Anterior cingulate cortex (tissue), 58 donors: ENCODE results near the gene CLDN6.
"Not testable (repeated sequence)": the region's sequence is repeated elsewhere in the genome, so short reads cannot be mapped to it uniquely, and the experiment has no call there.

Experiments
- DNase-seq, 58 donors: peaks; one replicate each; lab custom pipeline; 2025; lab: John Stamatoyannopoulos, UW

The CLDN6 gene, protein sequence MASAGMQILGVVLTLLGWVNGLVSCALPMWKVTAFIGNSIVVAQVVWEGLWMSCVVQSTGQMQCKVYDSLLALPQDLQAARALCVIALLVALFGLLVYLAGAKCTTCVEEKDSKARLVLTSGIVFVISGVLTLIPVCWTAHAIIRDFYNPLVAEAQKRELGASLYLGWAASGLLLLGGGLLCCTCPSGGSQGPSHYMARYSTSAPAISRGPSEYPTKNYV

DNA sequence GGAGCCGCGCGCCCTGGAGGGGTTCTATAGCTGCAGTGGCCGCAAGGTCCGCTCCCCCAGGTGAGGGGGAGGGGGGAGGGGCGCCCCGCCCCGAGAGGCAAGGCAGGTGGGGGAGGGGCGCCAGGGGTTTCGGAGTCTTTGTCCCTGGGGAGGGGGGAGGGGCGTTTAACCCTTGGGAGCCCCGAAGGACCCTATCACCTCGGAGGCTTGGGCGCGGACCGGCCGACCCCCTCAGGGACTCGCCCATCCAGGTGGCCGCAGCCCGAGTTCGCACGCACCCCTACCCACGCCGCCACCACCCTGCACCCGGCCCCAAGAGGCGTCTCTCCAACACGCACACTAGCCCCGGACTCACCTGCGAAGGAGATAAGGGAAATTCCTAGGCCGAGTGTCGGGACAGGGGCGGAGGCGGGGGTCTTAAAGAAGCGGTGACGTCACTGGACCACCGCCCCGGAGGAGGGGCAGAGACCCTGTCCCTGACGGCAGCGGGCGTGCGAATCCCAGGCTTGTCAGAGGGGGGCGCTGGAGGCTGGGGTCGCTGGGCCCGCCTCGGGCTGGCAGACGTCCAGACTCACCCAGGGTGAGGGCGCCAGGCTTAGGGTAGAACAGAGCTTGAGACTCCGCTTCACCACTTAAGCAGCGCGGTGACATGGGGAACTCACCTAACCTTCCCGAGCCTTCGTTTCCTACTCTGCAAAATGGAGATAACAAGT is at the start of gene CLDN6:
TSS of gene CLDN6 (minus strand) at position 390 of the 713 bp plus-strand sequence. CDS start 2,162 bp downstream, outside the sequence.
- peak in 1 of 58 donors; percentile 16 for DNase-seq

DNA sequence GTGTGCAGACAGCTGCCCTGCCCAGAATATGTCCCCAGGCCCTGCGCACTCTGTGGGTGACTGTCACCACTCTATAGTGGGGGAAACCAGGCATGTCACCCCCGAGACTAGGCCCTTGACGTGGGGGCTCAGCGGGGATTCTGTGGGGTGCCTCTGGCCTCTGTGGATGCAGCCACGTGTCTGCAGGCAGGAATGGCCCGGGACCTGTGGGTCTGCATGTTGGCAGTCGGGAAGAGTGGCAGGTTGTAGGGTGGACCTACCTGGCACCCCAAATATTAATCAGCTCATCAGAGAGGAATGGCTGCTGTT is 48.4 kb upstream of the CLDN6 start:
- DNase-seq, result no peak

DNA sequence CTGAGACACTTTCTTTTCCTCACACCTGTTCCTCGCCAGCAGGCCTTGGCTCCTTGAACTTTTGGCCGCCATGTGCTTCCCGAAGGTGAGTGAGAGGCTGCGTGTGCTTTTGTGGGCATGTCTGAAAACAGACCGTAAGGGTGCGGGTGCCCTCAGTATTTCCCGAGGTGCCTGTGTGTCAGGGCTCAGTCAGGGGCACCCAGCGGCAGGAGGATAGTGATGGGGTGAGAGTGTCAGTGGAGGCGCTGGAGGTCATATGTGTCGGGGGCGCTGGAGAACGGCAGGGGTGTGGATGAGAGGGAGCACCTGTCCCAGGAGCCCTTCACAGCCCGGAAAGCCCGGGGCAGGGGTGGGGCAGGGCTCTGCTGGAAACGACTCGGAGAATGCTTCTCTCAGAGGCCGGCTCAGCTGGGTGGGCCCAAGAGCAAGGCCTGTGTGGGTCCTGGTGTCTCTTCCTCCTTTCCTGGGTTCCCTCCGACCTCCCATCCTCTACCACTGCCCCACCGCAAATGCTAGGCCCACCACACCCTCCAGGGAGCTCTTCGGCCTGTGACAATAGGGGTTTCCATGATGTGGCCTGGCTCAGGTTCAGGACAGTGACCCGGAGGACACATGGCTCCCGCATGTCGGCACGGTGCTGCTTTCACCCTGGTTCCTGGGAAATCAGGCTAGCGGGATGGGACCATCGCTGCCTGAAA is 47.9 kb upstream of the CLDN6 start:
- no peak for DNase-seq

DNA sequence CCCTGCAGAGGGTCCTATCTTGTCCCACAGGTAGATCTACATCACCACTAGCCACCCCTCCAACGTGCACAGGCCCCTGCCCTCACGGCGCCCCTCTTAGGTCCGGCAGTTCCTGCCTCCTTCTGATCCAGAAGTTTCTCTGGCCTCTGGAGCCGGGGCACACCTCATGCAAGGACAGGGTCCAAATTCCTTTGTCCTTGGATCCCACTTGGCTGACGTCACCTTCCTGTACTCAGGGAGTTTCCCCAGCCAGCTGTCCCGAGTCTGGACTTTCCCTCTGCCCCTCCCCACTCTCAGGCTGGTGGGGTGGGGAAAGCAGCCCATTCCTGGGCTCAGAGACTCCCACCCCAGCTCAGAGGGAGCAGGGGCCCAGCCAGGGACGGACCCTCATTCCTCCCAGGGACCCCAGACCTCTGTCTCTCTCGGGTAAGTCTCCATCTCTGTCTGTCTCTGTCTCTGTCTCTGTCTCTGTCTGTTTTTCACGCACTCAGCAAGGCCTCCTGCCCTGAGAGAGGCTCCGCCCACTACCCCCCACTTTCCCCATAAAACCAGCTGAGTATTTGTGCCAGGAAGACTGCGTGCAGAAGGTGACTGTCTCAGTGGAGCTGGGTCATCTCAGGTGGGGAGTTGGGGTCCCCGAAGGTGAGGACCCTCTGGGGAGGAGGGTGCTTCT is 47.2 kb upstream of the CLDN6 start, which contains the start of gene IL32:
TSS of gene IL32 (plus strand) at position 572 of the 673 bp plus-strand sequence. CDS start 172 bp downstream, outside the sequence.
- DNase-seq, result no peak

DNA sequence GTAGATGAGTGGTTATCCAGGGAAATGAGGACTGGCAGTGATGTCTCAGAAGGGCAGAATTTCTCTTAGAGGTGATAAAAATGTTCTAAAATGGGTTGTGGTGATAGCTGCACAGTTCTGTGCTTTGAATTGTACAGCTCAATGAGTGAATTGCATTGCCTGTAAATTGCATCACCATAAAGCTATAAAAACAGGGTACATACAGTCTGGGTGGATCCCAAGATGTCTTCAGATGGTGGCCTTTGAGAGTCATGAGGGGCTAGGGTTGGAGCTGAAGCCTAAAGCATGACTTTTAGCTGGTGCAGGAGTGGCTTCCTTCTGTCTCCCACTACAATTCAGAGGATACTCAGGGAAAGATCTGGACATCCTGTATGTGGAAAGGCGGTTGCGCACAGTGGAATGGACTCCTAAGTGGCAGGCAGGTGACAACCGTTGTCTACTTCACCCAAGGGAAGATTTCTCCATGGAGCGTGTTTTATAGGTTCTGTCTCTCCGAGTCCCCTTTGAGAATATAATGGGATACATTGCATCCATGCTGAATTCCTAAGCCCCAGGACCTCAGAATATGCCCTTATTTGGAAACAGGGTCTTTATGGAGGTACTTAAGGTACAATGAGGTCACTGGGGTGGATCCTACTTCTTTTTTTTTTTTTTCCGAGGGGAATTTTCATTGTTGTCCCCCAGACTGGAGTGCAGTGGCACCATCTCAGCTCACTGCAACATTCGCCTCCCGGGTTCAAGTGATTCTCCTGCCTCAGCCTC is 45.8 kb upstream of the CLDN6 start:
- DNase-seq, result no peak

DNA sequence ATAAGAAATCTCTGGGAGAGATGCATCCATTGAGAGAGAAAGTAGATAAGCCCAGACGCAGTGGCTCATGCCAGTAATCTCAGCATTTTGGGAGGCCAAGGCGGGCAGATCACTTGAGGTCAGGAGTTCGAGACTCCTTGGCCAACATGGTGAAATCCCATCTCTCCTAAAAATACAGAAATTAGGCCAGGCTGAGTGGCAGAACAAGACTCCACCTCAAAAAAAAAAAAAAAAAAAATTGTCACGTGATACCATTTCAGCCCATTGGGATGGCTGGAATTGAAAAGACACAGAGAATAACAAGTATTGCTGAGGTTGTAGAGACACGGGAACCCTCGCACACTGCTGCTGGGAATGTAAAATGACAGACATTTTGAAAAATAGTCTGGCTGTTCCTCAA is 44.6 kb upstream of the CLDN6 start:
- no peak for DNase-seq

DNA sequence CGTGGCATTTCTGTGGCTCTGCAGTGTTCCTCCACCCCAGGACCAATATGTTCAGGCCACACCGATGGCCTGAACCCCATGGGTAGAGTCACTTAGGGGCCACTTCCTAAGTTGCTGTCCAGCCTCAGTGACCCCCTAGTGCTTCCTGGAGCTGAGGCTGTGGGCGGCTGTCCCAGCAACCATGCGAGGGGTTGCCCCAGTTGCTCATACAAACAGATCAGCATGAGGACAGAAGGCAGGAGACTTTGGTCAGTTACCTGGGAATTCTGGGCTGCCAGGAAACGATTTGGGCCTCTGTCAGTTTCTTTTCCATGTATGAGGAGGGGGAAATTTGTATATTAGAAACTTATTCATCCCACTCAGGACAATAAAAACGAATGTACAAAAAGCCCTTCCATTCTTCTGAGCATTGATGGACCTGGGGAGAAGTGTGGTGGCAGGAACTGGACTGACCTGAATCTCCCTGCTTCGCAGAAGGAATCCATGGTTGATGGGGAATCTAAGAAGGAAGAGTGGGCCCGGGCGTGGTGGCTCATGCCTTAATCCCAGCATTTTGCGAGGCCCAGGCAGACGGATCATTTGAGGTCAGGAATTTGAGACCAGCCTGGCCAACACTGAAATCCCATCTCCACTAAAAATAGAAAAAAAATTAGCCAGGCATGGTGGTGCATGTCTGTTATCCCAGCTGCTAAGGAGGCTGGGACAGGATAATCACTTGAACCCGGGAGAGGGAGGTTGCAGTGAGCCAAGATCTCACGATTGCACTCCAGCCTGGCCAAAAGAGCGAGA is 42.5 kb upstream of the CLDN6 start:
- DNase-seq, result no peak

DNA sequence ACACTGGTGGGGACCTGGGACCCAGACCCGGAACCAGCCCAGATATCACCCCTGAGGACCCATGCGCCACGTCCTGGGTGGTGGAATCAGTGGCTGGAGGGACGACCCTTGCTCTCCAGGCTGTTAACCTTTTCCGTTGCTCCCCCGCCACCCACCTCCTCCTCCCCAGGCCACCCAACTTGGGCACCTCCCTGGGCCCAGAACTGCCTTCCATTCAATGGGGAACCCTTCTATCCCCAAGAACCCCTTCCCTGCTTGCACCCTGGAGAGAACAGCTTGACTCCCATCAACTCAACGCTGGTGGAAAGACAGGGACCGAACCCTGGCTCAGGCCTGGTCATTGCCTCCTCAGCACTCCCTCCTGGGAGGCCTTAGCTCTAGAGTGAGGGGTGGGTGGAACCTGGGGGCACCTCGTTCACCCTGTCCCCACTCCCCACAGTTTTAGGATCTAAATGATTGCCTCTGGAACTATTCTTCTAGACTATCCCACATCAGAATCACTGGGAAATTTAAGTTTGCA is 41.8 kb upstream of the CLDN6 start:
- no peak for DNase-seq

DNA sequence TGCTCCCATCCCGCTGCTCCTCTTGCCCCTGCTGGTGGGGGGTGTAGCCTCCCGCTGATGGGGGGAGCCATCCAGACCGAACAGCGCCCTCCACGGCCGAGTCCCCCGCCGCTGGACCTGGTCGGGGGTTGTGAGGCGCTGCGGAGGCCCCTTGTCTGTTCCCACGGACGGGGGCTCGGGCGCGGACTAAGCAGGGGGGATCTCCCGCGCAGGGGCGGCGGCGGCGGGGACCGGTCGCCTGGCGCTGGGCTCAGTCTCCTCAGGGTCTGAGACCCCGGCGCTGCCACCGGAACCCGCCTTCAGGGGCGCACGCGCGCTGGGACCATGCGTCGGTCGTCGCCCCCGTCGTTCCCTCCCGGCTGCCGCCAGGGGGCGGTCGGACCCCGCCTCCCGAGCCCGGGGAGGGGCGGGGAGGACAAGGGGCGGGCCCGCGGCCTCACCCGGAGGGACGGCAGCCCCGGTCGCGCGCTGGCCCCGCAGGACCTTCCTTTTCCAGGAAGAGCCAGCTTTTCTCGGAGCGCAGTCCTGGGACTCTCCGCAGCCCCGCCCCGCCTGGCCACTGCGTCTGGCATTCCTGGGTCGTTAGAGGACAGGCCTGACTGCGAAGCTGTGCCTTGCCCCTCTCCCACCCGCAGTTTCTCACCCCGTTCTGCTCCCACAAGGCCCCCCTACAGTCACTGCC is 41.2 kb upstream of the CLDN6 start:
- peak in 57 of 58 donors; percentile 11 to 85 (median 66) for DNase-seq

DNA sequence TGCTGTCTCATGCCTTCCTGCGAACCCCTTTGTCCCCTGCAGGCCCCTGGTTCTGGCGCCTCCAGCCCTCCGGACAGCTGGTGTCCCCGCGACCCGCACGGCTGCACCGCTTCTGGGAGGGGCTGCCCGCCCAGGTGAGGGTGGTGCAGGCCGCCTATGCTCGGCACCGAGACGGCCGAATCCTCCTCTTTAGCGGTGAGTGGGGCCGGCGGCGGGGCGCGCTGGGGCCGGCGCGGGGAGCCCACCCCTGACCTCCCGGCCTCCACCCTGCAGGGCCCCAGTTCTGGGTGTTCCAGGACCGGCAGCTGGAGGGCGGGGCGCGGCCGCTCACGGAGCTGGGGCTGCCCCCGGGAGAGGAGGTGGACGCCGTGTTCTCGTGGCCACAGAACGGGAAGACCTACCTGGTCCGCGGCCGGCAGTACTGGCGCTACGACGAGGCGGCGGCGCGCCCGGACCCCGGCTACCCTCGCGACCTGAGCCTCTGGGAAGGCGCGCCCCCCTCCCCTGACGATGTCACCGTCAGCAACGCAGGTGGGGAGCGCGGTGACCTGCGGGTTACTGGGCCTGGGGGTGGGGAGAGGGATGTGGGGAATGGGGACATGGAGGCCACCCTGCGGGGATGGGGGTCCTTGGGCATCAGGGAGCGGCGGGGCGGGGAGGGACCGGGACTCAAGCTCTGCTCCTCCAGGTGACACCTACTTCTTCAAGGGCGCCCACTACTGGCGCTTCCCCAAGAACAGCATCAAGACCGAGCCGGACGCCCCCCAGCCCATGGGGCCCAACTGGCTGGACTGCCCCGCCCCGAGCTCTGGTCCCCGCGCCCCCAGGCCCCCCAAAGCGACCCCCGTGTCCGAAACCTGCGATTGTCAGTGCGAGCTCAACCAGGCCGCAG is 40.4 kb upstream of the CLDN6 start:
- peak in 22 of 58 donors; percentile 4 to 52 (median 27) for DNase-seq

DNA sequence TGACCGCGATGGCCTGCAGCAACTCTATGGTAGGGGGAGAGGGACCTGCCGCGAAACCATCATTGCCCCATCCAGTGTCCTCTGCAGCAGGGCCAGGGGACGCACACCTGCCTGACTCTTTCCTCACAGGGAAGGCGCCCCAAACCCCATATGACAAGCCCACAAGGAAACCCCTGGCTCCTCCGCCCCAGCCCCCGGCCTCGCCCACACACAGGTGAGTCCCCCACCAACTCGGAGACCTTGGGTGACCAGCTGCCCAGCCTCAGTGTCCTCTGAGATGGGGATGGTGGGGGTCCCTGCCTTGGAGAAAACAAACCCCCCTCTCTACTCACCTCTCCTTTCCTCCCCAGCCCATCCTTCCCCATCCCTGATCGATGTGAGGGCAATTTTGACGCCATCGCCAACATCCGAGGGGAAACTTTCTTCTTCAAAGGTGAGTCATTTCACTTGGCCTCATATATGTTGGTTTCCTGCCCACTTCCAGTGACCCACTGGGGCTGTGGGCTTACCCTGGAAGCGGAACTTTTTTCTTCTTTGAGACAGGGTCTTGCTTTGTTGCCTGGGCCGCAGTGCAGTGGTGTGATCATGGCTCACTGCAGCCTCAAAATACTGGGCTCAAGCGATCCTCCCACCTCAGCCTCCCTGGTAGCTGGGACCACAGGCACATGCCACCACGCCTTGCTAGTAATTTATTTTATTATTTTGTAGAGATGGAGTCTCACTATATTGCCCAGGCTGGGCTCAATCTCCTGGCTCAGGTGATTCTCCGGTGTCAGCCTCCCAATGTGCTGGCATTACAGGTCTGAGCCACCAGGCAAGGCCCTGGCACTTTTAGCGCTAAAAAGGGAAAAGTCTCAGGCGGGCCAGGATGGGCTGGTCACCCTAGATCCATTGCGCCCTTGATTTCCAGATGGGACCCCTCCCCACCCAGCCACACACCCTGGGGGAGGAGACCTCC is 39.5 kb upstream of the CLDN6 start:
- DNase-seq, result no peak

DNA sequence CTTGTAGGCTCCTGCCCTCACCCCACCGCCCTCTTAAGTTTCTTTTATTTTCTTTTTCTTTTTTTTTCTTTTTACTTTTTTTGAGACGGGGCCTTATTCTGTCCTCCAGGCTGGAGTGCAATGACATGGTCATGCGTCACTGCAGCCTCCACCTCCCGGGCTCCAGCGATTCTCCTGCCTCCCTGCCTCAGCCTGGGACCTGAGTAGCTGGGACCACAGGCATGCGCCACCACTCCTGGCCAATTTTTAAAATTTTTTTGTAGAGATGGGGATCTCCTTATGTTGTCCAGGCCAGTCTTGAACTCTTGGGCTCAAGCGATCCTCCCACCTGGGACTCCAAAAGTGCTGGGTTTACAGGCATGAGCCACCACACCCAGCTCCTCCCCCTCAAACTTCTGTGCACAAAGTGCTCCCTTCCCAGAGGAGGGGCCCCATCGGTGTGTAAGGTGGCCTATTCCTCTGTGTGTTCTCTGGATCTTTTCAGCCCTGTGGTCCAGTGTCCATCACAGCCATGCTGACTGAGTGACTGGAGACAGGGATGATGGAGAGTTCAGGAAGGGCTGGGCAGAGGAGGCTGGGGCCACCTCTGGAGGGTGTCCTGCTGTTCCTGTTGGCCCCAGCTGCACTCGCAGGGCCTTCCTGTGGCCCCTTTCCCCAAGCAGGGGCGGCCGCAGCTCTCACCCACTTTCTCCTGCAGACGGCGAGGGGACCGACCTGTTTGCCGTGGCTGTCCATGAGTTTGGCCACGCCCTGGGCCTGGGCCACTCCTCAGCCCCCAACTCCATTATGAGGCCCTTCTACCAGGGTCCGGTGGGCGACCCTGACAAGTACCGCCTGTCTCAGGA is 38.6 kb upstream of the CLDN6 start:
- no peak for DNase-seq

DNA sequence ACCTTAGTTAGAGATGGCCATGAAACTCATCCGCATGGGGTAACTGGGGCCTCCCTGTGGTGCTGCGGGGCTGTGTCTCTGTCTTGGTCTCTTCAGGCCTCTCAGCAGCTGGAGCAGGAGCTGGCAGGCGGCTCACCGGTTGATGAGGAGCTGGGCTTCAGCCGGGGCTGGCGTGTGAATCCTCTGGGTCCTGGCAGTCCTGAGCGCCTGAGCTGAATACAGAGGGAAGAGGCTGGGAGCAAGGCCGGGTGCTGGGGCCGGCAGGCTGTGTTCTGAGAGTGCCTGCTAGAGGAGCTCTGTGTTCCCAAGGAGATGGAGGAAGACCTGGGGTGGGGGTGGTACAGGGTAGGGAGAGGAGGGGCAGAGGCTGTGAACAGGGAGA is 37.7 kb upstream of the CLDN6 start:
- DNase-seq, result not testable (repeated sequence)

DNA sequence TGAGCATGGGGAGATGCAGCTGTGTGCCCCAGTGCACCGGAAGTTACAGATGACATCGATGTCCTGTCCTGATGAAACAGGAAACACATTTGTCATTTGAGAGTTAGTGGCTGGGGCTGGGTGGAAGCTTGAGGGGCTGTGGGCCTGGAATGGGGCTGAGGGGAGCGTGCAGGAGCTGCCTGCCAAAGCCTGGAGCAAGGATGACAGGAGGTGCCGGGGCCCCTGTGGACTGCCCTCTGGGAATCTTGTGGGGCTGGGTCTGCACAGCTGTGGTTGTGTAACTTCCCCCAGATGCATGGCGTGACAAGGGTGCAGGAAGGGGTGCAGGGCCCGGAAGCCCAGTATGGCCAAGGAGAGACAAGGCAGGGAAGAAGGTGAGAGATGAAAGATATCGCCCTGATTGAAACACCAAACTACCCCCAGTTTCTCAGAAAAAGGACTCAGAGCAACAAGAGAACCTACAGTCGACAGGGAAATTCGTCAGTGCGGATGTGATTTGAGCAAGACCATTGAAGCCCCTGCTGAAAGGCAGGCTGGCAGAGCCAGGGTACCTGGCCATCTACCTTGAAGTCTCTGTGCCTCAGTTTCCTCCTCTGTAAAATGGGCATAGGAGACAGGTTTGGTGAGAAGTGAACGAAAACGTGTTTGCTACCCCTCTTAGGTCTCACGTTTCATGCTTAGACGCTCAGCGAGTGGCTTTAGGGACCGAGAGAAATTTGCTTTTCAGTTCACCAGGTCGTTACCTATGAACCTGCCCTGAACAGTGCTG is 37.2 kb upstream of the CLDN6 start:
- DNase-seq, result no peak

DNA sequence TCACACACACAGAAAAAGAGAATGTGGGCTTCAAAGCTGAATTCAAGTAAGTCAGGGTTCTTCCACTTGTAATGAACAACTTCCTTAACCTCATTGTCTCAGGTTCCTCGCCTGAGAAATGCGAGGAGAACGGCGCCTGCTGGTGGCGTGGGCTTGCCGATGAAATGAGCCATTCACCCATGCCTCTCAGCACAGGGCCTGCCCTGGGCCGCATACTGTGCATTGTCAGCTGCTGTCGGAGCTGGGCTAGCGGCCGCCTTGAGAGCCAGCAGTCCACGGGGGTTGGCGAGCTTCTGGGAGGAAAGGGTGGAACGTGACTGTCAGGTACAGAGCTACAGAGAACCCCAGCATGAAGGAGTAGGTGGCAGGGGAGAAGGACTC is 35.3 kb upstream of the CLDN6 start:
- DNase-seq, result not testable (repeated sequence)
